H1 (cell line): ENCODE results near the gene SEL1L3. TPM values are rescaled to one million over a fixed set of nuclear protein-coding genes. Genes with fewer than 3 reads are reported as not detected.

Experiments used
- CTCF ChIA-PET: fragments of 300-600 bp; sonication (Branson Sonifier 250); formaldehyde crosslinking; loops from one replicate; lab custom pipeline; 2021; ENCODE audit not compliant: partially characterized antibody; lab: Charles Lee
- POLR2A ChIA-PET: fragments of 300-600 bp; sonication (Branson Sonifier 250); formaldehyde crosslinking; loops from one replicate; lab custom pipeline; 2021; ENCODE audit warnings: inconsistent platforms; ENCODE audit not compliant: partially characterized antibody; lab: Charles Lee
- DNase-seq, 2 experiments: peaks; one replicate each; pipeline versions ENCODE4 v3.0.0 to v3.0.0-alpha.2; 2010 to 2022; ENCODE audit warnings: low spot score in 2 of 2, low read depth in 1 of 2, mixed read lengths in 1 of 2
- FAIRE-seq: peaks from 2 replicates; lab custom pipeline; 2011; peaks lifted over from hg19 to GRCh38; lab: Jason Lieb, UNC
- H2AFZ ChIP-seq: 2 replicates; pipeline ENCODE4 v1.8.1; 2012; ENCODE audit warnings: low read length, inconsistent platforms
- H2AK5ac ChIP-seq: 2 replicates; pipeline ENCODE4 v1.6.1; 2013; ENCODE audit warnings: low read depth, low read length
- H2BK120ac ChIP-seq: replicated peaks from 2 replicates; pipeline ENCODE3; 2013; ENCODE audit warnings: low read depth, low read length, inconsistent platforms
- H2BK12ac ChIP-seq: 2 replicates; pipeline ENCODE4 v1.6.1; 2013; ENCODE audit warnings: low read depth, low read length
- H2BK15ac ChIP-seq: 2 replicates; pipeline ENCODE4 v1.6.1; 2013; ENCODE audit warnings: low read length
- H2BK20ac ChIP-seq: 2 replicates; pipeline ENCODE4 v1.6.1; 2013; ENCODE audit warnings: low read length
- H2BK5ac ChIP-seq: 2 replicates; pipeline ENCODE4 v1.6.1; 2013; ENCODE audit warnings: low read depth, low read length
- H3K14ac ChIP-seq: 2 replicates; pipeline ENCODE4 v1.6.1; 2013; ENCODE audit warnings: inconsistent platforms; ENCODE audit not compliant: insufficient read length
- H3K18ac ChIP-seq: 2 replicates; pipeline ENCODE4 v1.6.1; 2013; ENCODE audit warnings: low read length; ENCODE audit errors: extremely low read depth
- H3K23ac ChIP-seq: 2 replicates; pipeline ENCODE4 v1.6.1; 2013; ENCODE audit warnings: inconsistent platforms; ENCODE audit not compliant: insufficient read length
- H3K23me2 ChIP-seq: 2 replicates; pipeline ENCODE4 v1.6.1; 2013; ENCODE audit warnings: low read depth, low read length
- H3K27ac ChIP-seq: 2 replicates; pipeline ENCODE4 v1.6.1; 2011; ENCODE audit warnings: low read depth, low read length, inconsistent platforms
- H3K27me3 ChIP-seq, 4 experiments: replicated peaks in 1 of 4; 1 replicate in 1 of 4; 2 replicates in 3 of 4; pipeline versions ENCODE4 v1.6.1 to v1.8.1; 2011 to 2013; ENCODE audit warnings: low read length in 3 of 4, mild to moderate bottlenecking in 3 of 4, inconsistent platforms in 2 of 4, mixed read lengths in 2 of 4, moderate library complexity in 1 of 4; ENCODE audit not compliant: control insufficient read depth in 3 of 4, insufficient read depth in 3 of 4; ENCODE audit errors: extremely low read depth in 1 of 4
- H3K36me3 ChIP-seq, 4 experiments: 2 replicates each; pipeline versions ENCODE4 v1.6.1 to v1.8.1; 2011 to 2013; ENCODE audit warnings: mild to moderate bottlenecking in 4 of 4, low read length in 3 of 4, moderate library complexity in 2 of 4, control low read depth in 1 of 4, inconsistent platforms in 1 of 4; ENCODE audit not compliant: insufficient read depth in 4 of 4, control insufficient read depth in 2 of 4
- H3K4ac ChIP-seq: replicated peaks from 2 replicates; pipeline ENCODE3; 2013; ENCODE audit warnings: low read length, low read depth, mixed read lengths, inconsistent platforms; ENCODE audit not compliant: insufficient read length
- H3K4me1 ChIP-seq, 4 experiments: replicated peaks in 1 of 4; 1 replicate in 1 of 4; 2 replicates in 3 of 4; pipeline versions ENCODE4 v1.6.1 to v1.8.1; 2011 to 2013; ENCODE audit warnings: low read length in 3 of 4, inconsistent platforms in 2 of 4, mixed read lengths in 1 of 4; ENCODE audit not compliant: insufficient read depth in 4 of 4, control insufficient read depth in 3 of 4
- H3K4me2 ChIP-seq, 2 experiments: 2 replicates each; pipeline versions ENCODE4 v1.6.1 to v1.8.1; 2011 to 2013; ENCODE audit warnings: low read depth in 2 of 2, low read length in 2 of 2, control low read depth in 1 of 2, inconsistent platforms in 1 of 2, mild to moderate bottlenecking in 1 of 2; ENCODE audit not compliant: insufficient read depth in 1 of 2
- H3K4me3 ChIP-seq, 4 experiments: fragments of 200-600, 300-600 bp in 1 of 4; sonication (generic), shearing (Covaris generic), sonication (Bioruptor Twin) in 1 of 4; 2 replicates each; pipeline versions ENCODE4 v1.5.1 to v1.8.1; 2011 to 2016; ENCODE audit warnings: low read length in 4 of 4, low read depth in 3 of 4, control low read depth in 2 of 4, inconsistent platforms in 2 of 4, mild to moderate bottlenecking in 2 of 4, mixed read lengths in 1 of 4, moderate library complexity in 1 of 4; ENCODE audit not compliant: insufficient read depth in 2 of 4; ENCODE audit errors: extremely low read depth in 1 of 4
- H3K56ac ChIP-seq: replicated peaks from 2 replicates; pipeline ENCODE3; 2013; ENCODE audit warnings: low read depth, mild to moderate bottlenecking, mixed read lengths, low read length, inconsistent platforms; ENCODE audit not compliant: insufficient read length
- H3K79me1 ChIP-seq: 2 replicates; pipeline ENCODE4 v1.6.1; 2013; ENCODE audit warnings: low read depth, low read length, control low read depth
- H3K79me2 ChIP-seq, 2 experiments: 2 replicates each; pipeline versions ENCODE4 v1.6.1 to v1.8.1; 2012 to 2013; ENCODE audit warnings: low read length in 2 of 2, mild to moderate bottlenecking in 2 of 2, inconsistent platforms in 1 of 2; ENCODE audit not compliant: insufficient read depth in 2 of 2, control insufficient read depth in 1 of 2
- H3K9ac ChIP-seq, 4 experiments: replicated peaks in 1 of 4; 1 replicate in 1 of 4; 2 replicates in 3 of 4; pipeline versions ENCODE4 v1.6.1 to v1.8.1; 2011 to 2013; ENCODE audit warnings: low read depth in 3 of 4, low read length in 3 of 4, control low read depth in 2 of 4, mild to moderate bottlenecking in 2 of 4, moderate library complexity in 2 of 4, inconsistent platforms in 1 of 4; ENCODE audit errors: extremely low read depth in 1 of 4
- H3K9me3 ChIP-seq, 2 experiments: 2 replicates each; pipeline versions ENCODE4 v1.6.1 to v1.8.1; 2012 to 2013; ENCODE audit warnings: mild to moderate bottlenecking in 2 of 2, moderate library complexity in 2 of 2, control low read depth in 1 of 2, inconsistent platforms in 1 of 2, low read depth in 1 of 2, low read length in 1 of 2, mixed read lengths in 1 of 2; ENCODE audit not compliant: insufficient read depth in 2 of 2
- H4K20me1 ChIP-seq, 2 experiments: replicated peaks in 1 of 2; 2 replicates each; pipeline versions ENCODE3 to v1.8.1; 2011 to 2013; ENCODE audit warnings: inconsistent platforms in 2 of 2, low read length in 2 of 2, mild to moderate bottlenecking in 1 of 2; ENCODE audit not compliant: insufficient read depth in 2 of 2, control insufficient read depth in 1 of 2
- H4K5ac ChIP-seq: 2 replicates; pipeline ENCODE4 v1.6.1; 2013; ENCODE audit warnings: low read length, low read depth, mixed read lengths, inconsistent platforms; ENCODE audit not compliant: insufficient read length
- H4K8ac ChIP-seq: 2 replicates; pipeline ENCODE4 v1.8.0; 2013; ENCODE audit warnings: mild to moderate bottlenecking, moderate library complexity, low read length, inconsistent platforms; ENCODE audit not compliant: insufficient read depth; ENCODE audit errors: extremely low read depth
- H4K91ac ChIP-seq: replicated peaks from 2 replicates; pipeline ENCODE3; 2013; ENCODE audit warnings: low read length, mixed read lengths, inconsistent platforms; ENCODE audit not compliant: insufficient read length
- ATF3 ChIP-seq: IDR thresholded peaks from 2 replicates; pipeline ENCODE4 v1.6.1; 2011; ENCODE audit warnings: low read depth, mild to moderate bottlenecking, low read length; ENCODE audit not compliant: insufficient read depth
- CEBPB ChIP-seq: IDR thresholded peaks from 2 replicates; pipeline ENCODE4 v1.6.1; 2012; ENCODE audit warnings: low read depth, low read length
- FOSL1 ChIP-seq: IDR thresholded peaks from 2 replicates; pipeline ENCODE4 v1.6.1; 2011; ENCODE audit warnings: mild to moderate bottlenecking, low read depth, low read length, moderate library complexity; ENCODE audit not compliant: insufficient read depth
- KDM1A ChIP-seq: fragments of 200-600, 300-600 bp; sonication (generic); IDR thresholded peaks from 2 replicates; pipeline ENCODE4 v1.7.1; 2016; ENCODE audit warnings: mild to moderate bottlenecking, low read length, borderline replicate concordance
- RFX5 ChIP-seq: IDR thresholded peaks from 2 replicates; pipeline ENCODE4 v1.6.1; 2011; ENCODE audit warnings: low read depth, low read length, improper control_type of control experiment, borderline replicate concordance
- SUZ12 ChIP-seq: fragments of 200-600 bp; sonication (generic); IDR thresholded peaks from 2 replicates; pipeline ENCODE4 v1.6.1; 2012; ENCODE audit warnings: mild to moderate bottlenecking, inconsistent platforms, low read length, moderate library complexity, mixed read lengths
- WGBS, 2 experiments: shearing (Covaris generic) in 1 of 2; methylation state at CpG; one replicate each; pipeline versions ENCODE4 v1.1.6 to v1.1.7; 2013 to 2015; ENCODE audit warnings: low lambda C conversion rate in 2 of 2, mixed read lengths in 2 of 2, inconsistent platforms in 1 of 2, low coverage in 1 of 2, missing lambda C conversion rate in 1 of 2; ENCODE audit not compliant: insufficient replicate concordance in 2 of 2, insufficient coverage in 1 of 2, insufficient read length in 1 of 2; ENCODE audit errors: extremely low coverage in 1 of 2, missing lambda C conversion rate in 1 of 2; 5-methylcytosine and 5-hydroxymethylcytosine counted together
- polyA plus RNA-seq, 7 experiments: library from polyadenylated mRNA; depleted of rRNA in 3 of 7; stranded (reverse) in 5 of 7; unstranded in 2 of 7; fragments of >200 nt in 5 of 7; fragments of 200-250 nt in 2 of 7; gene quantifications; 1 replicate in 5 of 7; 2 replicates in 1 of 7; 4 replicates in 1 of 7; pipeline versions ENCODE4 v1.2.1 to v1.2.3, GENCODE V29; 2011 to 2013; ENCODE audit warnings: missing spikeins in 2 of 7, mixed read lengths in 2 of 7
- total RNA-seq: library from RNA; stranded (reverse); fragmentation: NEBNext Ultra II Directional; extraction: Animal tissue kit (Norgen Biotek cat#: 25700); gene quantifications from 2 replicates; pipeline ENCODE4 v1.2.1, GENCODE V29; 2021

SEL1L3 gene
- total and polyA plus RNA-seq, 2 of the 8 experiments (the other 6 are each of a cell fraction or from before 2014, with no cell fraction given), result 18.2 to 54.0 TPM

DNA sequence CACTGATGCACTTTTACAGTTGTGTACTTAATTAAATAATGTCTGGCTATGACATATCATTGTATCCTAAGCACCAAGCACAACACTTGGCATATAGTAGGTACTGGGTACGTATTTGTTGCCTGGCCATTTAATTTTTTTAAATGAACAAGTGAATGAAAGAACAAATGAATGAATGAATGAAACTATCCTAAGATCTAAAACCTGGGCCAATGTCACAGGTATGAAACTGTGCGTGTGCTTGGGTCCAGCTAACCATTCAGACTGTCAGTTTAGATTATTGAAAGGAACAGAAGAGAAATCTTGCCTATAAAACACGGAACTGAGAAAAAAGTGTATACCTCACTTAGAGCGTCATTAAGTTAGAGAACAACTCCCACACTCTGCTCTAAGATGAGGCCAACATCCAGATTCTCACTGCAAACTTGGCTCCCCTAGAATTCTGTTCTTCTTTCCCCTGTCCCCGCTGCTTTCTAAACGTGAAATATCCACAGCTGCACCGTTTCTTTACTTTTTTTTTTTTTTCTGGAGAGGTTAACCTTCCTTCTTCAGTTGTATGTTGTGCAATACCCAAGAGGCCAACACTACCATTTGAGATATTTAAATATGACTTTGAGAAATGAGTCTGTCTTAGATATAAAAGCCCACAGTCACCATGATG, 17.3 kb upstream of the SEL1L3 start:
- Histone ChIP-seq H4K8ac (no peak overlapping the region), H3K4ac (no peak overlapping the region), H4K91ac (no peak overlapping the region), H3K4me2 (no peak overlapping the region), H2AK5ac (no peak overlapping the region), H2BK12ac (no peak overlapping the region), H2BK5ac (no peak overlapping the region), H2AFZ (no peak overlapping the region), H3K14ac (no peak overlapping the region), H3K9me3 (no peaks in the 10 kb centered on the region), H4K5ac (no peak overlapping the region), H3K4me3 (no peak overlapping the region), H3K36me3 (no peaks in the 10 kb centered on the region), H2BK15ac (no peak overlapping the region), H3K79me1 (no peaks in the 10 kb centered on the region), H2BK20ac (no peak overlapping the region), H3K23me2 (no peaks in the 10 kb centered on the region), H3K18ac (no peak overlapping the region), H3K9ac (no peak overlapping the region), H3K23ac (no peak overlapping the region), H3K79me2 (no peaks in the 10 kb centered on the region), H3K27ac (no peak overlapping the region), H3K56ac (no peak overlapping the region), H4K20me1 (no peaks in the 10 kb centered on the region), H2BK120ac (no peak overlapping the region), H3K4me1 (peaks cover 0 to 3% (median 0%) of the 10 kb centered on the region in 4 experiments; a peak in 1 of 7 replicates), H3K27me3 (no peaks in the 10 kb centered on the region; a peak in 1 of 7 replicates)
- POLR2A ChIA-PET, result no interaction called here
- no peak for TF ChIP-seq SUZ12
- no peak for TF ChIP-seq RFX5
- no peak for TF ChIP-seq FOSL1
- no peak for TF ChIP-seq ATF3
- 0 out of 2 replicates have a peak, but pooled peaks have one; percentile 2 for TF ChIP-seq KDM1A
- peak; percentile 39; the same call in 1 of the 2 replicates for TF ChIP-seq CEBPB
- FAIRE-seq (no peak), DNase-seq (no peak)
- 82% methylated on average over 7 of the region's 7 CpGs; no CpG with 5 or more reads in 1 of the 2 experiments for WGBS, 2 experiments
- CTCF ChIA-PET, result no interaction called here
